Stomach (tissue), 4 donors: ENCODE results near the gene CLTC.

Experiments
- EP300 ChIP-seq: sonication (generic); formaldehyde crosslinking; IDR thresholded peaks from one replicate; pipeline ENCODE4 v1.6.1; 2017; ENCODE audit warnings: antibody characterized with exemption
- POLR2A ChIP-seq, 4 donors: fragments of 450-650 bp; IDR thresholded peaks; one replicate each; pipeline ENCODE4 v1.6.1; 2016; ENCODE audit warnings: antibody characterized with exemption in 4 of 4, control low read depth in 2 of 4, mild to moderate bottlenecking in 1 of 4, moderate library complexity in 1 of 4
- POLR2AphosphoS5 ChIP-seq, 3 donors: sonication (generic); formaldehyde crosslinking; IDR thresholded peaks; one replicate each; pipeline ENCODE4 v1.6.1; 2016; ENCODE audit warnings: antibody characterized with exemption in 3 of 3
- TF ChIP-seq, protein P1 (sequence below), 7 experiments: fragments of 450-650 bp in 4 of 7; fragments of 200-600 bp in 3 of 7; sonication (generic) in 3 of 7; IDR thresholded peaks; one replicate each; pipeline ENCODE4 v1.5.1; 2016 to 2019; ENCODE audit warnings: antibody characterized with exemption in 7 of 7, control low read depth in 2 of 7, mild to moderate bottlenecking in 1 of 7

DNA sequence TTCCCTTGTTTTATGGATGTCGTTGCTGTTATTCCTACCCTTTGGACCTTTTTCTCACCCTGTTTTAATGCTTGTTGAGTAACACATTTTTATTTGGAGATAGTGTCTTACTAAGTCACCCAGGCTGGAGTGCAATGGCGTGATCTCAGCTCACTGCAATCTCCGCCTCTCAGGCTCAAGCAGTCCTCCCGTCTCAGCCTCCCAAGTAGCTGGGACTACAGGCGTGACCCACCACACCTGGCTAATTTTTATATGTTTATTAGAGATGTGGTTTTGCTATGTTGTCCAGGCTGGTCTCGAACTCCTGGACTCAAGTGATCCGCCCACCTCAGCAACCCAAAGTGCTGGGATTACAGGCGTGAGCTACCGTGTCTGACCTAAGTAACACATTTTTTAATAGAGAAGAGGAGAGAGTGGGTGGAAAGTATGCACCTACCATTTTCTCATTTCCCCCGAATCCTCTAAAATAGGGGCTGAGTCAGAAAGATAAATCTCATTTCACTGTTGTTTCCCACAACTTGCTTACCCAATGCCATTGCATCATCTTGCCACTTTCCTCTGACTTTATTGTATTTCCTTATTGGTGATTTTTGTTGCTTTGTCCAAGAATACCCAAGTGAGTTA lies 47.3 kb upstream of the CLTC start:
- TF ChIP-seq, protein P1, sequence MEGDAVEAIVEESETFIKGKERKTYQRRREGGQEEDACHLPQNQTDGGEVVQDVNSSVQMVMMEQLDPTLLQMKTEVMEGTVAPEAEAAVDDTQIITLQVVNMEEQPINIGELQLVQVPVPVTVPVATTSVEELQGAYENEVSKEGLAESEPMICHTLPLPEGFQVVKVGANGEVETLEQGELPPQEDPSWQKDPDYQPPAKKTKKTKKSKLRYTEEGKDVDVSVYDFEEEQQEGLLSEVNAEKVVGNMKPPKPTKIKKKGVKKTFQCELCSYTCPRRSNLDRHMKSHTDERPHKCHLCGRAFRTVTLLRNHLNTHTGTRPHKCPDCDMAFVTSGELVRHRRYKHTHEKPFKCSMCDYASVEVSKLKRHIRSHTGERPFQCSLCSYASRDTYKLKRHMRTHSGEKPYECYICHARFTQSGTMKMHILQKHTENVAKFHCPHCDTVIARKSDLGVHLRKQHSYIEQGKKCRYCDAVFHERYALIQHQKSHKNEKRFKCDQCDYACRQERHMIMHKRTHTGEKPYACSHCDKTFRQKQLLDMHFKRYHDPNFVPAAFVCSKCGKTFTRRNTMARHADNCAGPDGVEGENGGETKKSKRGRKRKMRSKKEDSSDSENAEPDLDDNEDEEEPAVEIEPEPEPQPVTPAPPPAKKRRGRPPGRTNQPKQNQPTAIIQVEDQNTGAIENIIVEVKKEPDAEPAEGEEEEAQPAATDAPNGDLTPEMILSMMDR (IDR thresholded peaks at IDR 0.05): no peak
- TF ChIP-seq POLR2AphosphoS5 (IDR thresholded peaks at IDR 0.05): no peak
- no peak for TF ChIP-seq EP300
- no peak for TF ChIP-seq POLR2A (IDR thresholded peaks at IDR 0.05)
